Stomach (tissue), 4 donors: ENCODE results near the gene WDR7.

Source experiments
- CTCF ChIP-seq, 7 experiments: fragments of 450-650 bp in 4 of 7; fragments of 200-600 bp in 3 of 7; sonication (generic) in 3 of 7; IDR thresholded peaks; one replicate each; pipeline ENCODE4 v1.5.1; 2016 to 2019; ENCODE audit warnings: antibody characterized with exemption in 7 of 7, control low read depth in 2 of 7, mild to moderate bottlenecking in 1 of 7
- POLR2A ChIP-seq, 4 donors: fragments of 450-650 bp; IDR thresholded peaks; one replicate each; pipeline ENCODE4 v1.6.1; 2016; ENCODE audit warnings: antibody characterized with exemption in 4 of 4, control low read depth in 2 of 4, mild to moderate bottlenecking in 1 of 4, moderate library complexity in 1 of 4
- POLR2AphosphoS5 ChIP-seq, 3 donors: sonication (generic); formaldehyde crosslinking; IDR thresholded peaks; one replicate each; pipeline ENCODE4 v1.6.1; 2016; ENCODE audit warnings: antibody characterized with exemption in 3 of 3

GRCh38 chr18:56795381-56795780 lies 144.2 kb downstream of the WDR7 start:
- TF ChIP-seq CTCF (IDR thresholded peaks at IDR 0.05): no peak
- TF ChIP-seq POLR2A (IDR thresholded peaks at IDR 0.05): no peak
- TF ChIP-seq POLR2AphosphoS5 (IDR thresholded peaks at IDR 0.05): no peak
